Ishikawa (cell line): ENCODE measurements around the gene CEP112.

ENCODE experiments used
- CEBPB ChIP-seq: IDR thresholded peaks from 2 replicates; pipeline ENCODE4 v1.6.1; 2012
- CREB1 ChIP-seq: IDR thresholded peaks from 2 replicates; pipeline ENCODE4 v1.6.1; 2012; ENCODE audit warnings: low read depth
- EGR1 ChIP-seq: IDR thresholded peaks from 2 replicates; pipeline ENCODE4 v1.6.1; 2012
- EP300 ChIP-seq: IDR thresholded peaks from 2 replicates; pipeline ENCODE4 v1.6.1; 2012; ENCODE audit warnings: borderline replicate concordance
- FOXM1 ChIP-seq: IDR thresholded peaks from 2 replicates; pipeline ENCODE4 v1.6.1; 2012; ENCODE audit warnings: low read depth, borderline replicate concordance
- MAX ChIP-seq: IDR thresholded peaks from 2 replicates; pipeline ENCODE4 v1.6.1; 2012
- NFIC ChIP-seq: IDR thresholded peaks from 2 replicates; pipeline ENCODE4 v1.6.1; 2012
- RAD21 ChIP-seq: IDR thresholded peaks from 2 replicates; pipeline ENCODE4 v1.6.1; 2012; ENCODE audit warnings: low read depth
- REST ChIP-seq: IDR thresholded peaks from 2 replicates; pipeline ENCODE4 v1.6.1; 2012; ENCODE audit warnings: low read depth, mild to moderate bottlenecking
- TAF1 ChIP-seq: IDR thresholded peaks from 2 replicates; pipeline ENCODE4 v1.6.1; 2012; ENCODE audit warnings: low read depth, mild to moderate bottlenecking
- TCF12 ChIP-seq: IDR thresholded peaks from 2 replicates; pipeline ENCODE4 v1.6.1; 2012; ENCODE audit warnings: low read depth
- TEAD4 ChIP-seq: IDR thresholded peaks from 2 replicates; pipeline ENCODE4 v1.6.1; 2012
- USF1 ChIP-seq: IDR thresholded peaks from 2 replicates; pipeline ENCODE4 v1.6.1; 2012
- YY1 ChIP-seq: IDR thresholded peaks from 2 replicates; pipeline ENCODE4 v1.6.1; 2012; ENCODE audit warnings: low read depth
- ZBTB7A ChIP-seq: IDR thresholded peaks from 2 replicates; pipeline ENCODE4 v1.6.1; 2012; ENCODE audit warnings: low read depth

The CEP112 gene

GRCh38 chr17:66172691-66173223 lies 19.2 kb downstream of the CEP112 start:
- no peak for TF ChIP-seq TAF1
- TF ChIP-seq ZBTB7A: no peak
- TF ChIP-seq RAD21: no peak

GRCh38 chr17:66172144-66172543 lies 19.8 kb downstream of the CEP112 start:
- TF ChIP-seq CREB1 (no peak), RAD21 (no peak), MAX (no peak), ZBTB7A (no peak), CEBPB (no peak), EP300 (no peak), TAF1 (no peak), TCF12 (no peak), EGR1 (no peak), NFIC (no peak), USF1 (no peak), FOXM1 (no peak), YY1 (no peak)

- TF ChIP-seq USF1 (no peak), TEAD4 (no peak), TAF1 (no peak), REST (no peak), CEBPB (no peak), ZBTB7A (no peak), CREB1 (no peak), YY1 (no peak), FOXM1 (no peak), EGR1 (no peak), EP300 (no peak), MAX (no peak), RAD21 (no peak), NFIC (no peak), TCF12 (no peak)
Observed at GRCh38 chr17:66171692-66172091, 20.2 kb downstream of the CEP112 start.

- TF ChIP-seq NFIC (no peak), TEAD4 (no peak), FOXM1 (no peak), RAD21 (no peak), REST (no peak), CREB1 (no peak)
Observed at GRCh38 chr17:66171172-66171571, 20.8 kb downstream of the CEP112 start.

GRCh38 chr17:66169839-66170238 lies 22.1 kb downstream of the CEP112 start:
- no peak for TF ChIP-seq NFIC
- TF ChIP-seq CEBPB: no peak
- TF ChIP-seq TAF1: no peak
- no peak for TF ChIP-seq FOXM1
- TF ChIP-seq EP300: no peak
- no peak for TF ChIP-seq USF1
- TF ChIP-seq REST: no peak
- TF ChIP-seq MAX: no peak
- TF ChIP-seq TCF12: no peak
- TF ChIP-seq TEAD4: no peak
- no peak for TF ChIP-seq YY1
- TF ChIP-seq CREB1: no peak
- no peak for TF ChIP-seq ZBTB7A
- no peak for TF ChIP-seq RAD21
- TF ChIP-seq EGR1: no peak
